ENCODE measurements around the gene C11orf68. TPM values are rescaled to one million over a fixed set of nuclear protein-coding genes. Genes with fewer than 3 reads are reported as not detected.
A peak's percentile ranks its signal among the peaks of the same experiment; 100 is the strongest.

The C11orf68 gene
- total and polyA plus RNA-seq, 9 of the 15 experiments (the other 6 are each of a cell fraction or from before 2014, with no cell fraction given) = 3.6 to 35.9 (median 12.8) TPM

- TF ChIP-seq MYC (IDR thresholded peaks at IDR 0.05; ENCODE audit: low read depth, low read length) (0 out of 2 replicates have a peak, but pooled peaks have one; percentile 23), MYC (CRISPR knock-in tag; IDR thresholded peaks at IDR 0.05; ENCODE audit: borderline replicate concordance, low read depth) (no peak), MTA2 (IDR thresholded peaks at IDR 0.05; ENCODE audit: low read depth) (no peak), CHD2 (IDR thresholded peaks at IDR 0.05; ENCODE audit: low read depth, low read length) (no peak), ZBTB7A (IDR thresholded peaks at IDR 0.05; ENCODE audit: borderline replicate concordance, control insufficient read depth, low read depth, low read length) (peak; percentile 38; the same call in 1 of the 2 replicates), CGGBP1 (CRISPR knock-in tag; IDR thresholded peaks at IDR 0.05) (no peak), HOXB6 (CRISPR knock-in tag; IDR thresholded peaks at IDR 0.05; ENCODE audit: borderline replicate concordance) (no peak), EHMT2 (IDR thresholded peaks at IDR 0.05) (no peak), ESRRA (IDR thresholded peaks at IDR 0.05; ENCODE audit: borderline replicate concordance, low read depth) (peak; percentile 67), SP1 (CRISPR knock-in tag; IDR thresholded peaks at IDR 0.05) (peak; percentile 39; the same call in 1 of the 2 replicates), OTX1 (CRISPR knock-in tag; IDR thresholded peaks at IDR 0.05) (no peak), SMAD3 (CRISPR knock-in tag; conservative IDR thresholded peaks at IDR 0.05) (no peak), ARID2 (IDR thresholded peaks at IDR 0.05) (peak; percentile 50; the same call in 1 of the 2 replicates), MYNN (IDR thresholded peaks at IDR 0.05) (peak; percentile 90), MYNN (CRISPR knock-in tag; IDR thresholded peaks at IDR 0.05) (no peak), ZBTB33 (CRISPR knock-in tag; IDR thresholded peaks at IDR 0.05) (0 out of 2 replicates have a peak, but pooled peaks have one; percentile 35), LARP7 (IDR thresholded peaks at IDR 0.05) (no peak), ZMIZ1 (IDR thresholded peaks at IDR 0.05; ENCODE audit: low read depth in 2 of 2, low read length in 2 of 2) (no peak), ZNF184 (CRISPR knock-in tag; IDR thresholded peaks at IDR 0.05) (no peak), ILK (tag; IDR thresholded peaks at IDR 0.05; ENCODE audit: borderline replicate concordance, low read depth) (no peak), MCM3 (IDR thresholded peaks at IDR 0.05) (no peak), PTBP1 (IDR thresholded peaks at IDR 0.05; ENCODE audit: low read depth, low read length) (no peak), ZNF512 (tag; IDR thresholded peaks at IDR 0.05) (no peak), ZC3H8 (IDR thresholded peaks at IDR 0.05) (no peak), TCF15 (CRISPR knock-in tag; IDR thresholded peaks at IDR 0.05) (no peak)
These were observed 34.2 kb downstream of the C11orf68 start (continued) for GRCh38 chr11:65884716-65885092.
